ENCODE measurements around the gene POLQ. TPM values are rescaled to one million over a fixed set of nuclear protein-coding genes. Genes with fewer than 3 reads are reported as not detected.

POLQ gene
- total and polyA plus RNA-seq, 9 of the 15 experiments (the other 6 are each of a cell fraction or from before 2014, with no cell fraction given), result 1.5 to 19.0 (median 8.8) TPM

- peaks cover 53% of the 10 kb centered on the region for H3K36me3 ChIP-seq (ENCODE audit: control insufficient read depth, insufficient read depth, low read length)
- FAIRE-seq (no peak), ATAC-seq (no peak), DNase-seq (ENCODE audit: extremely low read depth in 1 of 4, low spot score in 3 of 4) (no peak)
- no peak for TF ChIP-seq ZNF23 (CRISPR knock-in tag; IDR thresholded peaks at IDR 0.05)
- TF ChIP-seq EP400 (IDR thresholded peaks at IDR 0.05), result no peak
- no peak for TF ChIP-seq SAFB2 (IDR thresholded peaks at IDR 0.05; ENCODE audit: borderline replicate concordance, low read depth, low read length, severe bottlenecking)
- TF ChIP-seq KLF6 (CRISPR knock-in tag; IDR thresholded peaks at IDR 0.05; ENCODE audit: borderline replicate concordance), result no peak
- no peak for TF ChIP-seq BRF1 (IDR thresholded peaks at IDR 0.05; ENCODE audit: borderline replicate concordance, extremely low read depth, insufficient read length)
- no peak for TF ChIP-seq NR0B1 (IDR thresholded peaks at IDR 0.05; ENCODE audit: partially characterized antibody)
- TF ChIP-seq MNT (conservative IDR thresholded peaks at IDR 0.05), result no peak
- no peak for TF ChIP-seq SOX6 (IDR thresholded peaks at IDR 0.05)
- no peak for TF ChIP-seq ZSCAN32 (CRISPR knock-in tag; IDR thresholded peaks at IDR 0.05)
- TF ChIP-seq TCF7 (IDR thresholded peaks at IDR 0.05; ENCODE audit: borderline replicate concordance), result no peak
- no peak for TF ChIP-seq ZNF518B (CRISPR knock-in tag; IDR thresholded peaks at IDR 0.05)
- no peak overlapping the region for H2AFZ ChIP-seq (ENCODE audit: low read depth, low read length)
- no peaks in the 10 kb centered on the region for H3K27me3 ChIP-seq (ENCODE audit: control insufficient read depth in 2 of 2, insufficient read depth in 2 of 2, low read length in 2 of 2)
- POLR2A ChIA-PET, result no interaction called here
- in situ Hi-C loops (cut with MboI), result no loop called here
- WGBS (ENCODE audit: insufficient coverage, low coverage, missing lambda C conversion rate), result 100% methylated on average over 3 of the region's 3 CpGs
- 0 out of 2 replicates have a peak, but pooled peaks cover 2% of the 10 kb centered on the region for H4K20me1 ChIP-seq (replicated peaks; ENCODE audit: control insufficient read depth, insufficient read depth, low read length)
- no peak overlapping the region for H3K4me3 ChIP-seq
- no peaks in the 10 kb centered on the region for H3K9me3 ChIP-seq (replicated peaks; ENCODE audit: control insufficient read depth, insufficient read depth, low read depth, low read length)
- CTCF ChIA-PET (ENCODE audit: low intra/inter-chr PET ratio), result no interaction called here
- H3K79me2 ChIP-seq (ENCODE audit: control insufficient read depth, insufficient read depth, low read length), result no peaks in the 10 kb centered on the region
- no TSS peak for BruUV-seq (replicated peaks)
- intact Hi-C loops (cut with micrococcal nuclease), result no loop called here
- H3K9me1 ChIP-seq (ENCODE audit: control insufficient read depth, insufficient read depth, low read length), result no peaks in the 10 kb centered on the region
- no peak overlapping the region for H3K4me2 ChIP-seq (ENCODE audit: insufficient read depth, low read length)
- H3K4me1 ChIP-seq (replicated peaks in 1 of 2; ENCODE audit: control insufficient read depth in 2 of 2, insufficient read depth in 2 of 2, low read length in 2 of 2), result peaks cover 0 to 2% of the 10 kb centered on the region in 2 experiments; a peak in 2 of 5 replicates
- H3K27ac ChIP-seq (ENCODE audit: extremely low read depth, low read depth, low read length), result no peak overlapping the region
- H3K9ac ChIP-seq (ENCODE audit: insufficient read depth in 1 of 2, low read depth in 2 of 2, low read length in 2 of 2), result no peak overlapping the region
These were observed 109.1 kb downstream of the POLQ start for GRCh38 chr3:121436641-121437040.
